GM11168 (cell line): ENCODE results near the gene NDUFB3.

Experiments
- in situ Hi-C: fragments of 300-500 bp; cut with MboI; formaldehyde crosslinking; loops from one replicate; pipeline ENCODE4 v1.12.0; 2022; ENCODE audit warnings: low sequenced_read_pairs; ENCODE audit not compliant: unreplicated experiment

NDUFB3 gene

DNA sequence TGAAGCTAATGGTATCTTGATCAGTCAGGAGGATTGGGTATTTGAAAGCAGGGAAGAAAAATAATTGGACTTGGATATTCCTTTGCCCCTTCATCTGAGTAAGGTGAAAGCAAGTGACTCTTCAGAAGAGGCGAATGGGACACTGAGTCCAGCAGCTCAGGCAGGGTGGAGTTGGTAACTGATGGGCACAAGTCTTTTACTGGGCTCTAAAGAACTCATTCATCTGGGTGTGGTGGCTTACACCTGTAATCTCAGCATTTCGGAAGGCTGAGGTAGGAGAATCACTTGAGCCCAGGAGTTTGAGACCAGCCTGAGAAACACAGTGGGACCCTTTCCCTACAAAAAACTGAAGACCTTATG, 55.3 kb downstream of the NDUFB3 start:
- in situ Hi-C loops = no loop called here

- in situ Hi-C loops = no loop called here
These were observed 55.8 kb downstream of the NDUFB3 start for GRCh38 chr2:201127570-201127969.

- in situ Hi-C loops = no loop called here
These were observed 56.2 kb downstream of the NDUFB3 start for GRCh38 chr2:201128033-201128432.

GRCh38 chr2:201128933-201129505, 57.2 kb downstream of the NDUFB3 start:
- in situ Hi-C loops = no loop called here

DNA sequence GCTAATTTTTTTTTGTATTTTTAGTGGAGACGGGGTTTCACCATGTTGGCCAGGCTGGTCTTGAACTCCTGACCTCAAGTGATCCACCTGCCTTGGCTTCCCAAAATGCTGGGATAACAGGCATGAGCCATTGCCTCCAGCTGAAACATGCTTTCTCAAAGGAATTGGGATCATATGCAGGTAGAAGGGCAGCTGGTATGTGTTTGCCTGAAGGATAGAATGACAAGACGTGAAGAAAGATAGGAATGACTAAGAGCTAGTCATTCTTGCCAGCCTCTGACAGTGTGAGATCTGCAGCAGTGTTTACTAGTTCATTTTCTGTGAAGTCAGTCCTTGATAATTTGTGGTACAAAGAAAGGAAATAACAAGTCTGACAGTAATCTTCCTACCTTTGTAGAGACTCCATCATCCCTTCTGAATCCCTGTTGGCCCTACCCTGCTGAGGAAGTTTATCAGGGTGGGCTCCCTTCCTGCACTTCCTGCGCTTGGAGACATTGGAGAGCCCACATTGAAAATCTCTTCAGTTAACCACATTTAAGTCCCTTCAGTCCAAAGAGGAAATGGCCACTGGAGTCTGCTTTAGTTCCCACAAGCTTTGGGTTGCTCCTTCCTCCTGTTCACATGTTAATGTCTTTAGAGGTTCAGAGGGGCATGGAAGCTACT, 58.9 kb downstream of the NDUFB3 start:
- in situ Hi-C loops = no loop called here

DNA sequence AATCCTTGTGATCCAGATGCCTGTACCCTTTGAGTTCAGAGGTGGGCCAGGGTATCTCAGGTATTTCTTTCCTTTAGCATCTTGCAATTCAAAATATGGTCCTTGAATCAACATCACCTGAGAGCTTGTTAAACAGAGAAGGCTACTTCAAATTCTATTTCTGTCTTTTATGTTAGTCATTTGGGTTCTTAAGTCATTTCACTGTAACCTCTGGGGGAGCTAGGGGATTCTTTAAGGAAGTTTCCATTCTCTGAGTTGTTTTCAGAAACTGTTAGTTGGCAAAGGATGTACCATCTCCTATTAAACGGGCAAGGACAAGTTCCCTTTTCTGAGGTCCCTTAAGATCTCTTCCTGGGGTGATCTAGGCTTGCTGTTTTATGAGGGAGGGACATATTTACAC, 60.7 kb downstream of the NDUFB3 start:
- in situ Hi-C loops = no loop called here
